GM23338 (cell line): ENCODE measurements around the gene XDH. TPM values are rescaled to one million over a fixed set of nuclear protein-coding genes. Genes with fewer than 3 reads are reported as not detected.

Experiments
- ATAC-seq: fragments of 200-7000 bp; cut with Tn5 transposase; 3 replicates; pipeline ENCODE4 v1.9.1; 2020
- DNase-seq: peaks from one replicate; pipeline ENCODE4 v3.0.0-alpha.2; 2015; ENCODE audit warnings: low spot score
- H2AFZ ChIP-seq: fragments of 200-600 bp; sonication (generic); 2 replicates; pipeline ENCODE4 v1.8.0; 2016; ENCODE audit warnings: antibody characterized with exemption, mild to moderate bottlenecking, moderate library complexity
- H3F3A ChIP-seq: fragments of 200-600 bp; sonication (generic); replicated peaks from 2 replicates; pipeline ENCODE4 v1.8.0; 2017; ENCODE audit warnings: antibody characterized with exemption, mixed run types, low read depth
- H3K27ac ChIP-seq: fragments of 200-600 bp; sonication (generic); 2 replicates; pipeline ENCODE4 v1.6.1; 2016; ENCODE audit warnings: low read depth
- H3K27me3 ChIP-seq: fragments of 200-600 bp; sonication (generic); 2 replicates; pipeline ENCODE4 v1.8.0; 2016; ENCODE audit warnings: mild to moderate bottlenecking, mixed run types, moderate library complexity; ENCODE audit not compliant: insufficient read depth
- H3K36me3 ChIP-seq: fragments of 200-600 bp; sonication (generic); 2 replicates; pipeline ENCODE4 v1.8.0; 2016; ENCODE audit warnings: mild to moderate bottlenecking; ENCODE audit not compliant: insufficient read depth
- H3K4me1 ChIP-seq: fragments of 200-600 bp; sonication (generic); 2 replicates; pipeline ENCODE4 v1.8.0; 2016; ENCODE audit warnings: mild to moderate bottlenecking, moderate library complexity; ENCODE audit not compliant: insufficient read depth
- H3K4me2 ChIP-seq: fragments of 200-600 bp; sonication (generic); 2 replicates; pipeline ENCODE4 v1.7.1; 2017; ENCODE audit warnings: mixed run types
- H3K4me3 ChIP-seq: fragments of 200-600 bp; sonication (generic); 2 replicates; pipeline ENCODE4 v1.6.1; 2016; ENCODE audit warnings: mixed run types
- H3K79me2 ChIP-seq: fragments of 200-600 bp; sonication (generic); replicated peaks from 2 replicates; pipeline ENCODE4 v1.8.0; 2017; ENCODE audit warnings: mild to moderate bottlenecking; ENCODE audit not compliant: insufficient read depth
- H3K9me2 ChIP-seq: fragments of 200-600 bp; sonication (generic); 2 replicates; pipeline ENCODE4 v1.8.0; 2017; ENCODE audit not compliant: insufficient read depth
- H4K20me1 ChIP-seq: fragments of 200-600 bp; sonication (generic); replicated peaks from 2 replicates; pipeline ENCODE4 v1.8.0; 2017; ENCODE audit warnings: mild to moderate bottlenecking; ENCODE audit not compliant: insufficient read depth
- H3K27ac Mint-ChIP-seq: 2 replicates; pipeline ENCODE4 v1.8.0; 2020; ENCODE audit warnings: inconsistent platforms, mild to moderate bottlenecking, moderate library complexity, mixed read lengths
- H3K27me3 Mint-ChIP-seq: 3 replicates; pipeline ENCODE4 v1.8.0; 2022; ENCODE audit warnings: low read depth, mild to moderate bottlenecking, moderate library complexity, mixed read lengths, inconsistent platforms; ENCODE audit not compliant: insufficient read depth, poor library complexity
- H3K36me3 Mint-ChIP-seq: 3 replicates; pipeline ENCODE4 v1.8.0; 2021; ENCODE audit warnings: low read depth, mild to moderate bottlenecking, inconsistent platforms, moderate library complexity, mixed read lengths
- H3K4me1 Mint-ChIP-seq: 3 replicates; pipeline ENCODE4 v1.8.0; 2020; ENCODE audit warnings: mild to moderate bottlenecking, inconsistent platforms, mixed read lengths
- H3K4me3 Mint-ChIP-seq: 3 replicates; pipeline ENCODE4 v1.8.0; 2021; ENCODE audit warnings: moderate library complexity, mild to moderate bottlenecking, inconsistent platforms, mixed read lengths
- H3K9me3 Mint-ChIP-seq: 3 replicates; pipeline ENCODE4 v1.8.0; 2020; ENCODE audit warnings: moderate library complexity, mild to moderate bottlenecking, inconsistent platforms, mixed read lengths
- CREB1 ChIP-seq: fragments of 250-450 bp; sonication (Bioruptor Pico); IDR thresholded peaks from 2 replicates; pipeline ENCODE4 v1.5.0; 2020; ENCODE audit warnings: low read depth, mild to moderate bottlenecking, moderate library complexity
- CTCF ChIP-seq, 2 experiments: fragments of 200-600 bp in 1 of 2; sonication (generic) in 1 of 2; conservative IDR thresholded peaks; 2 replicates each; pipeline versions ENCODE4 v1.5.1 to v1.6.1; 2016 to 2017; ENCODE audit warnings: antibody characterized with exemption in 2 of 2, low read depth in 2 of 2, mild to moderate bottlenecking in 2 of 2, moderate library complexity in 1 of 2
- ETS1 ChIP-seq: IDR thresholded peaks from 2 replicates; pipeline ENCODE4 v1.6.1; 2016; ENCODE audit warnings: antibody characterized with exemption
- EZH2 ChIP-seq: fragments of 200-600 bp; sonication (generic); IDR thresholded peaks from one replicate; pipeline ENCODE4 v1.8.0; 2017; ENCODE audit warnings: antibody characterized with exemption, mild to moderate bottlenecking, low read depth; ENCODE audit not compliant: unreplicated experiment
- EZH2phosphoT487 ChIP-seq: fragments of 200-600 bp; sonication (generic); IDR thresholded peaks from one replicate; pipeline ENCODE4 v1.8.1; 2018; ENCODE audit warnings: antibody characterized with exemption; ENCODE audit not compliant: unreplicated experiment
- JUNB ChIP-seq: IDR thresholded peaks from one replicate; pipeline ENCODE4 v1.6.1; 2016; ENCODE audit warnings: antibody characterized with exemption; ENCODE audit not compliant: unreplicated experiment
- NANOG ChIP-seq: IDR thresholded peaks from 2 replicates; pipeline ENCODE4 v1.6.1; 2016; ENCODE audit warnings: antibody characterized with exemption, borderline replicate concordance
- POLR2AphosphoS5 ChIP-seq: IDR thresholded peaks from 2 replicates; pipeline ENCODE4 v1.6.1; 2016; ENCODE audit warnings: antibody characterized with exemption, low read depth
- REST ChIP-seq: IDR thresholded peaks from one replicate; pipeline ENCODE4 v1.6.1; 2018; ENCODE audit warnings: antibody characterized with exemption; ENCODE audit not compliant: unreplicated experiment
- STAT1 ChIP-seq: IDR thresholded peaks from one replicate; pipeline ENCODE4 v1.6.1; 2016; ENCODE audit warnings: antibody characterized with exemption; ENCODE audit not compliant: unreplicated experiment
- ZNF114 ChIP-seq: fragments of 250-450 bp; sonication (Bioruptor Pico); IDR thresholded peaks from 2 replicates; pipeline ENCODE4 v1.5.0; 2020; ENCODE audit warnings: mild to moderate bottlenecking, moderate library complexity
- ZNF331 ChIP-seq: fragments of 250-450 bp; sonication (Bioruptor Pico); IDR thresholded peaks from 2 replicates; pipeline ENCODE4 v1.5.0; 2020; ENCODE audit warnings: low read depth, mild to moderate bottlenecking, moderate library complexity
- ZNF462 ChIP-seq: fragments of 250-450 bp; sonication (Bioruptor Pico); IDR thresholded peaks from 2 replicates; pipeline ENCODE4 v1.5.0; 2020; ENCODE audit warnings: mild to moderate bottlenecking, moderate library complexity
- polyA plus RNA-seq: library from polyadenylated mRNA; unstranded; fragments of >200 nt; fragmentation: Nextera tagmentation; extraction: Ambion mirVana; gene quantifications from 2 replicates; pipeline ENCODE4 v1.2.1, GENCODE V29; 2016
- total RNA-seq: library from RNA; depleted of rRNA; stranded (reverse); fragments of >200 nt; shearing (Covaris generic); gene quantifications from 2 replicates; pipeline ENCODE4 v1.2.3, GENCODE V29; 2014

Gene XDH
- total and polyA plus RNA-seq, 2 experiments from 2014 or later, result 0.55 to 0.87 TPM

- Mint-ChIP-seq H3K9me3 (no peaks in the 10 kb centered on the region), H3K36me3 (no peaks in the 10 kb centered on the region), H3K27ac (no peak overlapping the region), H3K27me3 (peaks cover 6% of the 10 kb centered on the region), H3K4me1 (peaks cover 18% of the 10 kb centered on the region), H3K4me3 (no peak overlapping the region)
- H3K27me3 ChIP-seq, result no peaks in the 10 kb centered on the region
- no peak overlapping the region for H2AFZ ChIP-seq
- H3K4me3 ChIP-seq, result no peak overlapping the region
- no peak for DNase-seq
- no peak overlapping the region for H3K4me2 ChIP-seq
- H3K27ac ChIP-seq, result no peak overlapping the region
- H3F3A ChIP-seq, result no peaks in the 10 kb centered on the region
- H3K4me1 ChIP-seq, result peaks cover 11% of the 10 kb centered on the region
- H3K9me2 ChIP-seq, result peaks cover 3% of the 10 kb centered on the region; the same call in 1 of the 2 replicates
- H3K36me3 ChIP-seq, result no peaks in the 10 kb centered on the region
- no peak for ATAC-seq
- no peak for TF ChIP-seq CREB1 (CRISPR knock-in tag)
- TF ChIP-seq ZNF331 (CRISPR knock-in tag), result no peak
- TF ChIP-seq REST, result no peak
- TF ChIP-seq POLR2AphosphoS5, result no peak
- TF ChIP-seq ZNF114, result no peak
- TF ChIP-seq ZNF462 (CRISPR knock-in tag), result no peak
- no peak for TF ChIP-seq ETS1
- no peak for TF ChIP-seq NANOG
- TF ChIP-seq JUNB, result no peak
- no peak for TF ChIP-seq CTCF (conservative IDR thresholded peaks at IDR 0.05; ENCODE audit: low read depth in 2 of 2)
- TF ChIP-seq STAT1, result no peak
- TF ChIP-seq EZH2phosphoT487, result no peak
- no peak for TF ChIP-seq EZH2
- no peaks in the 10 kb centered on the region; the same call in 1 of the 2 replicates for H4K20me1 ChIP-seq
- no peaks in the 10 kb centered on the region for H3K79me2 ChIP-seq
These were observed 111.5 kb downstream of the XDH start for GRCh38 chr2:31302940-31303563.
